H1 (cell line): ENCODE measurements around the gene ARCN1. TPM values are rescaled to one million over a fixed set of nuclear protein-coding genes. Genes with fewer than 3 reads are reported as not detected.

Source experiments
- BCL11A ChIP-seq, 2 experiments: IDR thresholded peaks; one replicate each; pipeline ENCODE4 v1.6.1; 2011; ENCODE audit warnings: low read depth in 2 of 2, low read length in 2 of 2, mild to moderate bottlenecking in 2 of 2
- CHD1 ChIP-seq: IDR thresholded peaks from 2 replicates; pipeline ENCODE4 v1.6.1; 2012; ENCODE audit warnings: low read depth, low read length, improper control_type of control experiment
- EGR1 ChIP-seq: IDR thresholded peaks from 2 replicates; pipeline ENCODE4 v1.6.1; 2011; ENCODE audit warnings: low read depth, low read length, borderline replicate concordance
- EP300 ChIP-seq, 2 experiments: IDR thresholded peaks; 1 replicate in 1 of 2; 2 replicates in 1 of 2; pipeline ENCODE4 v1.6.1; 2011 to 2012; ENCODE audit warnings: low read depth in 2 of 2, low read length in 2 of 2, mild to moderate bottlenecking in 2 of 2, borderline replicate concordance in 1 of 2, inconsistent platforms in 1 of 2, moderate library complexity in 1 of 2
- KDM4A ChIP-seq: IDR thresholded peaks from one replicate; pipeline ENCODE4 v1.7.1; 2012; ENCODE audit warnings: low read depth, mild to moderate bottlenecking, moderate library complexity, low read length, inconsistent platforms; ENCODE audit not compliant: severe bottlenecking
- RBBP5 ChIP-seq: IDR thresholded peaks from 2 replicates; pipeline ENCODE4 v1.7.1; 2012; ENCODE audit warnings: low read depth, mild to moderate bottlenecking, inconsistent platforms, low read length, moderate library complexity, borderline replicate concordance
- RNF2 ChIP-seq: fragments of 200-900, 300-1000 bp; sonication (generic); IDR thresholded peaks from 2 replicates; pipeline ENCODE4 v1.7.1; 2016; ENCODE audit warnings: borderline replicate concordance, low read depth, mild to moderate bottlenecking, antibody characterized with exemption, low read length; ENCODE audit not compliant: poor library complexity, severe bottlenecking; ENCODE audit errors: missing control alignments
- SIX5 ChIP-seq: IDR thresholded peaks from 2 replicates; pipeline ENCODE4 v1.6.1; 2011; ENCODE audit warnings: mild to moderate bottlenecking, low read depth, low read length
- SP1 ChIP-seq: IDR thresholded peaks from 2 replicates; pipeline ENCODE4 v1.6.1; 2011; ENCODE audit warnings: low read depth, low read length
- TAF1 ChIP-seq: IDR thresholded peaks from 2 replicates; pipeline ENCODE4 v1.6.1; 2011; ENCODE audit warnings: mild to moderate bottlenecking, low read depth, low read length
- TBP ChIP-seq: IDR thresholded peaks from 2 replicates; pipeline ENCODE4 v1.6.1; 2011; ENCODE audit warnings: low read depth, low read length, improper control_type of control experiment
- polyA plus RNA-seq, 7 experiments: library from polyadenylated mRNA; depleted of rRNA in 3 of 7; stranded (reverse) in 5 of 7; unstranded in 2 of 7; fragments of >200 nt in 5 of 7; fragments of 200-250 nt in 2 of 7; gene quantifications; 1 replicate in 5 of 7; 2 replicates in 1 of 7; 4 replicates in 1 of 7; pipeline versions ENCODE4 v1.2.1 to v1.2.3, GENCODE V29; 2011 to 2013; ENCODE audit warnings: missing spikeins in 2 of 7, mixed read lengths in 2 of 7
- total RNA-seq: library from RNA; stranded (reverse); fragmentation: NEBNext Ultra II Directional; extraction: Animal tissue kit (Norgen Biotek cat#: 25700); gene quantifications from 2 replicates; pipeline ENCODE4 v1.2.1, GENCODE V29; 2021
- TF ChIP-seq, protein P1 (sequence below): IDR thresholded peaks from 2 replicates; pipeline ENCODE4 v1.6.1; 2011; ENCODE audit warnings: low read length, improper control_type of control experiment
- TF ChIP-seq, protein P2 (sequence below): IDR thresholded peaks from 2 replicates; pipeline ENCODE4 v1.6.1; 2012; ENCODE audit warnings: inconsistent platforms
- TF ChIP-seq, protein P3 (sequence below): IDR thresholded peaks from 2 replicates; pipeline ENCODE4 v1.6.1; 2012; ENCODE audit warnings: inconsistent platforms
- TF ChIP-seq, protein P4 (sequence below): IDR thresholded peaks from 2 replicates; pipeline ENCODE4 v1.6.1; 2011; ENCODE audit warnings: low read depth, mild to moderate bottlenecking, low read length; ENCODE audit not compliant: insufficient read depth
- TF ChIP-seq, protein P5 (sequence below), 3 experiments: IDR thresholded peaks; 1 replicate in 2 of 3; 2 replicates in 1 of 3; pipeline versions ENCODE4 v1.5.1 to v1.6.1; 2011; ENCODE audit warnings: low read length in 3 of 3, mild to moderate bottlenecking in 3 of 3, inconsistent platforms in 2 of 3, low read depth in 1 of 3, moderate library complexity in 1 of 3; ENCODE audit not compliant: insufficient read depth in 1 of 3; ENCODE audit errors: control extremely low read depth in 1 of 3

ARCN1 gene
- total and polyA plus RNA-seq, 2 of the 8 experiments (the other 6 are each of a cell fraction or from before 2014, with no cell fraction given) = 132 to 146 TPM

DNA sequence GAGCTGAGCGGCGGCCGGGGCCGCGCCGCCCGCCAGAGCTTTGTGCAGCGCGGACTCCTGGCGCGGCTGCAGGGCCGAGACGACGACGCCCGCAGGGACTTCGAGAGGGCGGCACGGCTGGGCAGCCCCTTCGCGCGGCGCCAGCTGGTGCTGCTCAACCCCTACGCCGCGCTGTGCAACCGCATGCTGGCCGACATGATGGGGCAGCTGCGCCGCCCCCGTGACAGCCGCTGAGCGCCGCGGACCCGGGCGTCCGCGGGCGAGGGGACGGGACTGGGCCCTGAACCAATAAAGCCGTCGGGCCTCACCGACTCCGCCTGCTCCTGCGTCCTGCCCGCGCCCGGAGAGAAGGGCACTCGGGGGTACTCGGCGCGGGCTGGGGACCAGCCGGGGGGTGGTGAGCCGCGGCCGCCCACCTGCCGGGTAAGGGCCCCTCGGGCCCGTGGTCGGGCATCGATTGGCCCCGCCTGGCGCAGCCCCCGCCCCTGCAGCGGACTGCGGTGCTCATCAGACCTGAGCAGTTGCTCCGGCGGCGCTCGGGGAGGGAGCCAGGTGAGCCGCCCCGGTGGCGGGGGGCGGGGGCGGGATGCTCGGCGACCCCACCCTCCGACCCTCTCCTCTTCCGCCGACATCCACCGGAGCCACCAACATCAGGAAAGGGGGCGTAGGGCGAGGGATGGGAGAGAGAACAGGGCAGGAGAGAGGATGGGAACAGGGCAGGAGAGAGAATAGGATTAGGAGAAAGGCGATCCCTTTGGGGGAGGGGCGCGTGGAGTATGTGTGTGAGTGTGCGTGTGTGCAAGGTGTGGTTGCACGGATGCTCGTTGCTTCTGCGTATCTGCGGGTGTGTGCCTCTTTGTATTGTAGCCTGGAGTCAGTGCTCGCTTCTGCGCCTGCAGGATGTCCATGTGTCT, 41.3 kb upstream of the ARCN1 start, which contains the start of gene TMEM25 (continued):
- TF ChIP-seq BCL11A (IDR thresholded peaks at IDR 0.05; ENCODE audit: low read depth in 2 of 2, low read length in 2 of 2) = no peak
- 0 out of 2 replicates have a peak, but pooled peaks have one; percentile 25 for TF ChIP-seq SP1
- TF ChIP-seq SIX5 = no peak
- TF ChIP-seq, protein P1, sequence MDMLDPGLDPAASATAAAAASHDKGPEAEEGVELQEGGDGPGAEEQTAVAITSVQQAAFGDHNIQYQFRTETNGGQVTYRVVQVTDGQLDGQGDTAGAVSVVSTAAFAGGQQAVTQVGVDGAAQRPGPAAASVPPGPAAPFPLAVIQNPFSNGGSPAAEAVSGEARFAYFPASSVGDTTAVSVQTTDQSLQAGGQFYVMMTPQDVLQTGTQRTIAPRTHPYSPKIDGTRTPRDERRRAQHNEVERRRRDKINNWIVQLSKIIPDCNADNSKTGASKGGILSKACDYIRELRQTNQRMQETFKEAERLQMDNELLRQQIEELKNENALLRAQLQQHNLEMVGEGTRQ = no peak
- TF ChIP-seq KDM4A = peak; percentile 99
- TF ChIP-seq RNF2 = no peak
- TF ChIP-seq, protein P2, sequence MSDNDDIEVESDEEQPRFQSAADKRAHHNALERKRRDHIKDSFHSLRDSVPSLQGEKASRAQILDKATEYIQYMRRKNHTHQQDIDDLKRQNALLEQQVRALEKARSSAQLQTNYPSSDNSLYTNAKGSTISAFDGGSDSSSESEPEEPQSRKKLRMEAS = peak; percentile 56
- TF ChIP-seq CHD1 = no peak
- TF ChIP-seq TBP = no peak
- TF ChIP-seq, protein P3, sequence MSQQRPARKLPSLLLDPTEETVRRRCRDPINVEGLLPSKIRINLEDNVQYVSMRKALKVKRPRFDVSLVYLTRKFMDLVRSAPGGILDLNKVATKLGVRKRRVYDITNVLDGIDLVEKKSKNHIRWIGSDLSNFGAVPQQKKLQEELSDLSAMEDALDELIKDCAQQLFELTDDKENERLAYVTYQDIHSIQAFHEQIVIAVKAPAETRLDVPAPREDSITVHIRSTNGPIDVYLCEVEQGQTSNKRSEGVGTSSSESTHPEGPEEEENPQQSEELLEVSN = peak; percentile 52
- TF ChIP-seq, protein P4, sequence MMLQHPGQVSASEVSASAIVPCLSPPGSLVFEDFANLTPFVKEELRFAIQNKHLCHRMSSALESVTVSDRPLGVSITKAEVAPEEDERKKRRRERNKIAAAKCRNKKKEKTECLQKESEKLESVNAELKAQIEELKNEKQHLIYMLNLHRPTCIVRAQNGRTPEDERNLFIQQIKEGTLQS = no peak
- TF ChIP-seq, protein P5, sequence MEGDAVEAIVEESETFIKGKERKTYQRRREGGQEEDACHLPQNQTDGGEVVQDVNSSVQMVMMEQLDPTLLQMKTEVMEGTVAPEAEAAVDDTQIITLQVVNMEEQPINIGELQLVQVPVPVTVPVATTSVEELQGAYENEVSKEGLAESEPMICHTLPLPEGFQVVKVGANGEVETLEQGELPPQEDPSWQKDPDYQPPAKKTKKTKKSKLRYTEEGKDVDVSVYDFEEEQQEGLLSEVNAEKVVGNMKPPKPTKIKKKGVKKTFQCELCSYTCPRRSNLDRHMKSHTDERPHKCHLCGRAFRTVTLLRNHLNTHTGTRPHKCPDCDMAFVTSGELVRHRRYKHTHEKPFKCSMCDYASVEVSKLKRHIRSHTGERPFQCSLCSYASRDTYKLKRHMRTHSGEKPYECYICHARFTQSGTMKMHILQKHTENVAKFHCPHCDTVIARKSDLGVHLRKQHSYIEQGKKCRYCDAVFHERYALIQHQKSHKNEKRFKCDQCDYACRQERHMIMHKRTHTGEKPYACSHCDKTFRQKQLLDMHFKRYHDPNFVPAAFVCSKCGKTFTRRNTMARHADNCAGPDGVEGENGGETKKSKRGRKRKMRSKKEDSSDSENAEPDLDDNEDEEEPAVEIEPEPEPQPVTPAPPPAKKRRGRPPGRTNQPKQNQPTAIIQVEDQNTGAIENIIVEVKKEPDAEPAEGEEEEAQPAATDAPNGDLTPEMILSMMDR (IDR thresholded peaks at IDR 0.05; ENCODE audit: control extremely low read depth in 1 of 3, insufficient read depth in 1 of 3, low read depth in 1 of 3, low read length in 3 of 3) = no peak
- TF ChIP-seq EP300 (IDR thresholded peaks at IDR 0.05; ENCODE audit: borderline replicate concordance in 1 of 2, low read depth in 2 of 2, low read length in 2 of 2) = no peak
- no peak for TF ChIP-seq TAF1
- TF ChIP-seq RBBP5 = peak; percentile 89
- peak; percentile 85 for TF ChIP-seq EGR1
- TF ChIP-seq, all 59 proteins: peak for 19
